ENCODE data around the gene FSHR.

GRCh38 chr2:49000695-49001094, 153.6 kb downstream of the FSHR start:
- TF ChIP-seq CTCF (IDR thresholded peaks at IDR 0.05; ENCODE audit: low read length) (no peak), EZH2 (optimal IDR thresholded peaks at IDR 0.05; ENCODE audit: low read depth, low read length) (no peak), EZH2phosphoT487 (IDR thresholded peaks at IDR 0.05; ENCODE audit: low read length) (no peak)

Measured in MM.1S (cell line).